A172 (cell line): Measurements from ENCODE around the gene APOL4. TPM values are rescaled to one million over a fixed set of nuclear protein-coding genes. Genes with fewer than 3 reads are reported as not detected.
A peak's percentile ranks its signal among the peaks of the same experiment; 100 is the strongest.
"Not testable (repeated sequence)": the region's sequence is repeated elsewhere in the genome, so short reads cannot be mapped to it uniquely, and the experiment has no call there.

Source experiments
- DNase-seq: peaks from one replicate; pipeline ENCODE4 v3.0.0-alpha.2; 2015; ENCODE audit warnings: low spot score
- total RNA-seq: library from RNA; depleted of rRNA; stranded (reverse); fragments of >200 nt; shearing (Covaris generic); gene quantifications from 2 replicates; pipeline ENCODE4 v1.2.3, GENCODE V29; 2014

APOL4 gene
- total RNA-seq, 1 experiment from 2014 or later, result not detected

GRCh38 chr22:36184433-36185025, 17.1 kb downstream of the APOL4 start:
- DNase-seq, result no peak

- no peak for DNase-seq
These were observed 18.2 kb downstream of the APOL4 start for GRCh38 chr22:36183446-36183845.

- DNase-seq, result no peak
These were observed 18.8 kb downstream of the APOL4 start for GRCh38 chr22:36182857-36183256.

- DNase-seq, result no peak
These were observed 19.6 kb downstream of the APOL4 start for GRCh38 chr22:36182056-36182455.

GRCh38 chr22:36180928-36181327, 20.7 kb downstream of the APOL4 start:
- DNase-seq, result no peak

- peak; percentile 41 for DNase-seq
These were observed 21.4 kb downstream of the APOL4 start for GRCh38 chr22:36180038-36180880.

- DNase-seq, result no peak
These were observed 24.4 kb downstream of the APOL4 start for GRCh38 chr22:36177160-36177559.

GRCh38 chr22:36175892-36176291, 25.7 kb downstream of the APOL4 start:
- no peak for DNase-seq

GRCh38 chr22:36171941-36172340, 29.7 kb downstream of the APOL4 start:
- DNase-seq, result no peak

GRCh38 chr22:36166518-36167220, 34.9 kb downstream of the APOL4 start:
- DNase-seq, result no peak

GRCh38 chr22:36166086-36166485, 35.5 kb downstream of the APOL4 start:
- no peak for DNase-seq

GRCh38 chr22:36165141-36165540, 36.5 kb downstream of the APOL4 start:
- no peak for DNase-seq

GRCh38 chr22:36164621-36165020, 37.0 kb downstream of the APOL4 start:
- no peak for DNase-seq

- DNase-seq, result no peak
These were observed 38.1 kb downstream of the APOL4 start for GRCh38 chr22:36163497-36163896.

GRCh38 chr22:36162127-36163034, 39.2 kb downstream of the APOL4 start:
- no peak for DNase-seq

- DNase-seq, result not testable (repeated sequence)
These were observed 39.8 kb downstream of the APOL4 start for GRCh38 chr22:36161793-36162126.

GRCh38 chr22:36160499-36160942, 41.1 kb downstream of the APOL4 start, which contains the start of gene APOL3:
Gene APOL3 (minus strand): TSS chr22:36160755. CDS start chr22:36149055, 11,700 bp downstream.
- peak; percentile 36 for DNase-seq

- peak; percentile 57 for DNase-seq
These were observed 44.8 kb downstream of the APOL4 start for GRCh38 chr22:36156515-36157419.

GRCh38 chr22:36156119-36156514, 45.5 kb downstream of the APOL4 start:
- no peak for DNase-seq

- DNase-seq, result no peak
These were observed 45.9 kb downstream of the APOL4 start for GRCh38 chr22:36155702-36156101.
